K562 (cell line): ENCODE data around the gene MAP1S. TPM values are rescaled to one million over a fixed set of nuclear protein-coding genes. Genes with fewer than 3 reads are reported as not detected.

ENCODE experiments used
- BCOR ChIP-seq: fragments of 450-650 bp; IDR thresholded peaks from 2 replicates; pipeline ENCODE4 v1.6.1; 2016
- C11orf30 ChIP-seq: fragments of 450-650 bp; IDR thresholded peaks from 2 replicates; pipeline ENCODE4 v1.6.1; 2016; ENCODE audit warnings: low read depth, mild to moderate bottlenecking
- DPF2 ChIP-seq: fragments of 450-650 bp; IDR thresholded peaks from 2 replicates; pipeline ENCODE4 v1.6.1; 2016
- FOS ChIP-seq: IDR thresholded peaks from 3 replicates; pipeline ENCODE4 v1.6.1; 2011; ENCODE audit not compliant: insufficient read length; ENCODE audit errors: extremely low read depth
- HLTF ChIP-seq: fragments of 450-650 bp; IDR thresholded peaks from 2 replicates; pipeline ENCODE4 v1.6.1; 2016
- HNRNPUL1 ChIP-seq: fragments of 200-400 bp; formaldehyde crosslinking; IDR thresholded peaks from 2 replicates; pipeline ENCODE4 v1.6.1; 2017; ENCODE audit warnings: low read length
- KDM1A ChIP-seq, 2 experiments: fragments of 450-650 bp; IDR thresholded peaks; 2 replicates each; pipeline ENCODE4 v1.6.1; 2016; ENCODE audit warnings: mild to moderate bottlenecking in 2 of 2
- SMARCA5 ChIP-seq: fragments of 450-650 bp; IDR thresholded peaks from 2 replicates; pipeline ENCODE4 v1.6.1; 2016
- TRIM28 ChIP-seq: fragments of 450-650 bp; IDR thresholded peaks from 2 replicates; pipeline ENCODE4 v1.6.1; 2017
- ZNF77 ChIP-seq: fragments of 250-450 bp; sonication (Bioruptor Pico); IDR thresholded peaks from 2 replicates; pipeline ENCODE4 v1.5.0; 2020
- ZSCAN29 ChIP-seq: fragments of 450-650 bp; IDR thresholded peaks from 2 replicates; pipeline ENCODE4 v1.6.1; 2017
- polyA plus RNA-seq, 8 experiments: library from polyadenylated mRNA; depleted of rRNA in 4 of 8; stranded (reverse) in 5 of 8; unstranded in 3 of 8; fragments of >200 nt; fragmentation: Nextera tagmentation in 2 of 8; fragmentation: Illumina TruSeq in 1 of 8; extraction: Ambion mirVana in 2 of 8; extraction: Trizol in 1 of 8; gene quantifications; 2 replicates each; pipeline versions ENCODE4 v1.2.1 to v1.2.3, GENCODE V29; 2011 to 2014; ENCODE audit warnings: inconsistent platforms in 1 of 8, missing spikeins in 1 of 8
- total RNA-seq, 7 experiments: library from RNA; depleted of rRNA in 6 of 7; stranded (reverse); fragments of >200 nt in 6 of 7; fragmentation: Illumina TruSeq in 2 of 7; extraction: Trizol in 2 of 7; gene quantifications; 2 replicates each; pipeline versions ENCODE4 v1.2.1 to v1.2.3, GENCODE V29; 2011 to 2021; ENCODE audit warnings: low replicate concordance in 1 of 7
- TF ChIP-seq, protein P1 (sequence below): fragments of 250-450 bp; sonication (Bioruptor Pico); IDR thresholded peaks from 2 replicates; pipeline ENCODE4 v1.8.0; 2021; ENCODE audit warnings: mild to moderate bottlenecking, moderate library complexity
- TF ChIP-seq, protein P2 (sequence below): fragments of 250-450 bp; sonication (Bioruptor Pico); IDR thresholded peaks from 2 replicates; pipeline ENCODE4 v1.4.0; 2020
- TF ChIP-seq, protein P3 (sequence below): fragments of 250-450 bp; sonication (Bioruptor Pico); IDR thresholded peaks from 2 replicates; pipeline ENCODE4 v1.5.0; 2021; ENCODE audit warnings: mild to moderate bottlenecking, moderate library complexity

Gene MAP1S
- total and polyA plus RNA-seq, 9 of the 15 experiments (the other 6 are each of a cell fraction or from before 2014, with no cell fraction given) = 2.0 to 81.0 (median 9.5) TPM

DNA sequence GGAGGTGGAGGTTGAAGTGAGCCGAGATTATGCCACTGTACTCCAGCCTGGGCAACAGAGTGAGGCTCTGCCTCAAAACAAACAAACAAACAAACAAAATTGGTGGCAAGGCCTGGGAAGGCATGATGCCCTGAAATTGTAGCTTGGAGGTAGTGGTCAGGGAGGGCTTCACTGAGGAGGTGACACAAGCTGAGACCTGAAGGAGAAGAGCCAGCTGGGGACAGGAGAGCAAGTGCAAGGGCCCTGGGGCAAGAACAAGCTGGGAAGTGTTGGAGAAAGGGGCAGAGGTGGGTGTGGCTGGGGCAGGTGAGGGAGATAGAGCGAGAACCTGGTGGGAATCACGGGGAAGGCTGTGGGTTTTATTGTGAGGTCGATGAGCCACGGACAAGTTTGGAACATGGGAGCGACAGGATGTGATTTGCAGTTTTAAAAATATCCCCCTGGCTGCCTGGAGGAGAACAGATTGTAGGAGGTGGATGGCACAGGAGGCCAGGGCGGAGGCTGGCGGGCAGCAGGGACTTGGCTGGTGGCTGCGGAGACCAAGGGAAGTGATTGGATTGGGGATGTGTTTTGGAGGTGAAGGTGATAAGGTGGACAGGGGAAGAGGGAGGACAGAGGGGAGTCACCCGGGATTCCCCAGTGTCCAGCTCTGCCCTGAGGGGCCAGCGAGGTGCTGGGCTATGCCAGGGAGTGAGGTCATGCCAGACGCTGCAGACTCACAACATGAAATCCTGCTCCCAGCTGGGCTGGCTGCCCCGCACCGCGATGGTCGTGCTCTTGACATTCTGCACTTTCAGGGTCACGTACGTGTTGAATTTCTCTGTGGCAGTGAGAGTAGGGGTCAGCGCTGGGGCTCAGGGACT lies 45.1 kb upstream of the MAP1S start (continued):
- TF ChIP-seq, protein P1, sequence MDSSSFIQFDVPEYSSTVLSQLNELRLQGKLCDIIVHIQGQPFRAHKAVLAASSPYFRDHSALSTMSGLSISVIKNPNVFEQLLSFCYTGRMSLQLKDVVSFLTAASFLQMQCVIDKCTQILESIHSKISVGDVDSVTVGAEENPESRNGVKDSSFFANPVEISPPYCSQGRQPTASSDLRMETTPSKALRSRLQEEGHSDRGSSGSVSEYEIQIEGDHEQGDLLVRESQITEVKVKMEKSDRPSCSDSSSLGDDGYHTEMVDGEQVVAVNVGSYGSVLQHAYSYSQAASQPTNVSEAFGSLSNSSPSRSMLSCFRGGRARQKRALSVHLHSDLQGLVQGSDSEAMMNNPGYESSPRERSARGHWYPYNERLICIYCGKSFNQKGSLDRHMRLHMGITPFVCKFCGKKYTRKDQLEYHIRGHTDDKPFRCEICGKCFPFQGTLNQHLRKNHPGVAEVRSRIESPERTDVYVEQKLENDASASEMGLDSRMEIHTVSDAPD = no peak
- TF ChIP-seq ZSCAN29 = no peak
- no peak for TF ChIP-seq FOS
- no peak for TF ChIP-seq HLTF
- TF ChIP-seq KDM1A (IDR thresholded peaks at IDR 0.05) = peak; percentile 37 to 52; a peak in 2 of 4 replicates
- TF ChIP-seq C11orf30 = no peak
- TF ChIP-seq, protein P2, sequence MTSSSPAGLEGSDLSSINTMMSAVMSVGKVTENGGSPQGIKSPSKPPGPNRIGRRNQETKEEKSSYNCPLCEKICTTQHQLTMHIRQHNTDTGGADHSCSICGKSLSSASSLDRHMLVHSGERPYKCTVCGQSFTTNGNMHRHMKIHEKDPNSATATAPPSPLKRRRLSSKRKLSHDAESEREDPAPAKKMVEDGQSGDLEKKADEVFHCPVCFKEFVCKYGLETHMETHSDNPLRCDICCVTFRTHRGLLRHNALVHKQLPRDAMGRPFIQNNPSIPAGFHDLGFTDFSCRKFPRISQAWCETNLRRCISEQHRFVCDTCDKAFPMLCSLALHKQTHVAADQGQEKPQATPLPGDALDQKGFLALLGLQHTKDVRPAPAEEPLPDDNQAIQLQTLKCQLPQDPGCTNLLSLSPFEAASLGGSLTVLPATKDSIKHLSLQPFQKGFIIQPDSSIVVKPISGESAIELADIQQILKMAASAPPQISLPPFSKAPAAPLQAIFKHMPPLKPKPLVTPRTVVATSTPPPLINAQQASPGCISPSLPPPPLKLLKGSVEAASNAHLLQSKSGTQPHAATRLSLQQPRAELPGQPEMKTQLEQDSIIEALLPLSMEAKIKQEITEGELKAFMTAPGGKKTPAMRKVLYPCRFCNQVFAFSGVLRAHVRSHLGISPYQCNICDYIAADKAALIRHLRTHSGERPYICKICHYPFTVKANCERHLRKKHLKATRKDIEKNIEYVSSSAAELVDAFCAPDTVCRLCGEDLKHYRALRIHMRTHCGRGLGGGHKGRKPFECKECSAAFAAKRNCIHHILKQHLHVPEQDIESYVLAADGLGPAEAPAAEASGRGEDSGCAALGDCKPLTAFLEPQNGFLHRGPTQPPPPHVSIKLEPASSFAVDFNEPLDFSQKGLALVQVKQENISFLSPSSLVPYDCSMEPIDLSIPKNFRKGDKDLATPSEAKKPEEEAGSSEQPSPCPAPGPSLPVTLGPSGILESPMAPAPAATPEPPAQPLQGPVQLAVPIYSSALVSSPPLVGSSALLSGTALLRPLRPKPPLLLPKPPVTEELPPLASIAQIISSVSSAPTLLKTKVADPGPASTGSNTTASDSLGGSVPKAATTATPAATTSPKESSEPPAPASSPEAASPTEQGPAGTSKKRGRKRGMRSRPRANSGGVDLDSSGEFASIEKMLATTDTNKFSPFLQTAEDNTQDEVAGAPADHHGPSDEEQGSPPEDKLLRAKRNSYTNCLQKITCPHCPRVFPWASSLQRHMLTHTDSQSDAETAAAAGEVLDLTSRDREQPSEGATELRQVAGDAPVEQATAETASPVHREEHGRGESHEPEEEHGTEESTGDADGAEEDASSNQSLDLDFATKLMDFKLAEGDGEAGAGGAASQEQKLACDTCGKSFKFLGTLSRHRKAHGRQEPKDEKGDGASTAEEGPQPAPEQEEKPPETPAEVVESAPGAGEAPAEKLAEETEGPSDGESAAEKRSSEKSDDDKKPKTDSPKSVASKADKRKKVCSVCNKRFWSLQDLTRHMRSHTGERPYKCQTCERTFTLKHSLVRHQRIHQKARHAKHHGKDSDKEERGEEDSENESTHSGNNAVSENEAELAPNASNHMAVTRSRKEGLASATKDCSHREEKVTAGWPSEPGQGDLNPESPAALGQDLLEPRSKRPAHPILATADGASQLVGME = no peak
- no peak for TF ChIP-seq ZNF77
- TF ChIP-seq TRIM28 = no peak
- TF ChIP-seq SMARCA5 = peak; percentile 70; the same call in 1 of the 2 replicates
- TF ChIP-seq DPF2 = no peak
- TF ChIP-seq BCOR = peak; percentile 73
- TF ChIP-seq, protein P3, sequence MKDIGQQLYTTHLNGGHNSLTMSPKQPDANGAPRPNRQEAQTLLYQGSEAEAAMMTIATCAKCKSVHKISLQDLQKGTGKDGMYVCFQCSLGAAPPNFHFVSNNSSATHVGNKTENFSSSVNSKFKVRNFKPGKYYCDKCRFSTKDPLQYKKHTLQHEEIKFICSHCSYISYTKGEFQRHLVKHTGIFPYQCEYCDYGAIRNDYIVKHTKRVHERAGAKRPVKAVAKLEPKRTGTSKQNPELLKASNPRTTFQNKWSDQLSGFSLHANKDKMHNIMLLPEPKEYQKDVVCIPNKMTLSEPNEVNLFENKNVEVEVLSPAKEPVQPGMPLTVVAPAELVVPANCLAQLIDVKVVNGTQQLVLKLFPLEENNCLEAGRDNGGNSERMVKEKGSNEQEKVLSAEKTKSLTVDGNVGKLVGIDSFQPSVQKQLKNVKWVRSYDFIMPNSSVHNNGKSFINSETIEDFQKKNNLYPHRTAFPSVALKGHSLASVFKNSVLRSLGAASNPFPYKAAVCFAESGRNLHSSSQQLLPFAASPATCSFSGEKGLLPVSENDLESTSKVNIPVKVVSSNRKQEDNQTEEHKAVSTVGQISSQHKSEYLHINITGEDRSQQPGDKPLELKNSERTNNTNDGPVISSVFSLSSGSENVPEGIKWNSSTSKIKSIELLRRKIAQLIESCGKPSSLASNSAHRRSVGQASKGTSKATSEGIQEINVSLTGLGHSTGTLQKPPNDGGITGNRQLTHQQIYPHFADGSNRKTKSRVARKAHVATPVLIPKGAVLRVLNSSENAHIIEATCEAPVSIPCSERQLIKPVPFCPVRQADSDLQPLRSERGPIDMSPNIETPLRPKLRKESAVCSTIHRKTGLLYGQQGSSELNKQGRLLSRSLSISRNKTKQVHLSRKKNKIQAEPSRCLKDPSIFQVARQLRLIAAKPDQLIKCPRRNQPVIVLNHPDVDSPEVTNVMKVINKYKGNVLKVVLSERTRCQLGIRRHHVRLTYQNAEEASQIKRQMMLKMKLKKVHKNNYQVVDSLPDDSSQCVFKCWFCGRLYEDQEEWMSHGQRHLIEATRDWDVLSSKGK (CRISPR knock-in tag) = no peak
- no peak for TF ChIP-seq HNRNPUL1
